Activated B cell treated with CpG ODN at 0.5 μM for 24 hours (primary cell): Measurements from ENCODE around the gene ZNF512. TPM values are rescaled to one million over a fixed set of nuclear protein-coding genes. Genes with fewer than 3 reads are reported as not detected.
"Not testable (repeated sequence)": the region's sequence is repeated elsewhere in the genome, so short reads cannot be mapped to it uniquely, and the experiment has no call there.

Source experiments
- ATAC-seq: fragments of 200-7000 bp; cut with Tn5 transposase; one replicate; pipeline ENCODE4 v1.10.0; 2021; ENCODE audit warnings: low read depth, mild to moderate bottlenecking, moderate library complexity
- CTCF ChIA-PET: fragments of 350-600 bp; sonication (Branson Sonifier 250); formaldehyde crosslinking; loops from one replicate; lab custom pipeline; 2021; ENCODE audit warnings: antibody characterized with exemption; lab: Charles Lee
- POLR2A ChIA-PET: fragments of 350-600 bp; sonication (Branson Sonifier 250); formaldehyde crosslinking; loops from one replicate; lab custom pipeline; 2021; ENCODE audit warnings: antibody characterized with exemption; lab: Charles Lee
- DNase-seq: peaks from one replicate; pipeline ENCODE4 v3.0.0; 2022
- H3K27ac Mint-ChIP-seq: one replicate; pipeline ENCODE4 v1.8.0; 2020; ENCODE audit warnings: mixed read lengths
- H3K27me3 Mint-ChIP-seq: one replicate; pipeline ENCODE4 v1.8.0; 2021; ENCODE audit warnings: mixed read lengths
- H3K36me3 Mint-ChIP-seq: one replicate; pipeline ENCODE4 v1.8.0; 2021; ENCODE audit warnings: low read depth, mixed read lengths
- H3K4me1 Mint-ChIP-seq: one replicate; pipeline ENCODE4 v1.8.0; 2021; ENCODE audit warnings: mixed read lengths
- H3K4me3 Mint-ChIP-seq: one replicate; pipeline ENCODE4 v1.8.0; 2020; ENCODE audit warnings: mild to moderate bottlenecking, mixed read lengths
- H3K9me3 Mint-ChIP-seq: one replicate; pipeline ENCODE4 v1.8.0; 2020; ENCODE audit warnings: mixed read lengths
- CTCF ChIP-seq: fragments of 200-600 bp; IDR thresholded peaks from one replicate; pipeline ENCODE4 v1.8.0; 2022; ENCODE audit warnings: antibody characterized with exemption, mild to moderate bottlenecking
- intact Hi-C: fragments of 100-400 bp; cut with micrococcal nuclease; formaldehyde crosslinking; loops from one replicate; pipeline ENCODE4 v1.15.1; 2024
- total RNA-seq: library from RNA; stranded (reverse); gene quantifications from 2 replicates; pipeline ENCODE4 v1.2.3, GENCODE V29; 2022

The ZNF512 gene
- total RNA-seq, 1 donor from 2014 or later = 48.7 TPM

GRCh38 chr2:27613985-27614384 lies 31.1 kb downstream of the ZNF512 start:
- Mint-ChIP-seq H3K4me3 (no peak overlapping the region), H3K36me3 (peaks cover 75% of the 10 kb centered on the region), H3K27ac (no peak overlapping the region), H3K27me3 (no peaks in the 10 kb centered on the region), H3K4me1 (no peaks in the 10 kb centered on the region), H3K9me3 (no peaks in the 10 kb centered on the region)
- ATAC-seq (no peak), DNase-seq (no peak)
- ChIA-PET CTCF (no interaction called here), POLR2A (no interaction called here)
- intact Hi-C loops = no loop called here
- TF ChIP-seq CTCF = no peak

DNA sequence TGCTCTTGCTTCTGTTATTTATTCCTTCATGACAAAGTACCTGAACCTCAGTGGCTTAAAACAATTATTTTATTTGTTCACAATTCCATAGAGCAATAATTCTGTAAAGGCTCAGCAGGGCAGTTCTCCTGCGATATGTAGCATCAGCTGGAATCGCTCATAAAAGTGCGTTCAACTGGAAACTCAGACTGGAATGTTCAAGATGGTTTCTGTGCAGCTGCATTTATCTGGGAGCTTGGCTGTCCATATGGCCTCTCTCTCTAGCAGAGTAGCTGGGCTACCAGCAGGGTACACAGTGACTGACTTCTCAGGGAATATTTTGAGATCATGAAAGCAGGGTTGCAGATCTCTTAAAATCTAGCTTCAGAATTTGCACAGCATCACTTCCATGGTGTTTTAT lies 32.5 kb downstream of the ZNF512 start:
- peaks cover 74% of the 10 kb centered on the region for H3K36me3 Mint-ChIP-seq
- ChIA-PET POLR2A (no interaction called here), CTCF (no interaction called here)
- no peak overlapping the region for H3K4me3 Mint-ChIP-seq
- H3K27me3 Mint-ChIP-seq = no peaks in the 10 kb centered on the region
- no peaks in the 10 kb centered on the region for H3K4me1 Mint-ChIP-seq
- ATAC-seq = no peak
- no peak overlapping the region for H3K27ac Mint-ChIP-seq
- no peak for DNase-seq
- TF ChIP-seq CTCF = no peak
- no peaks in the 10 kb centered on the region for H3K9me3 Mint-ChIP-seq
- intact Hi-C loops = no loop called here

- peaks cover 72% of the 10 kb centered on the region for H3K36me3 Mint-ChIP-seq
- no peaks in the 10 kb centered on the region for H3K9me3 Mint-ChIP-seq
- no peaks in the 10 kb centered on the region for H3K4me1 Mint-ChIP-seq
- ChIA-PET POLR2A (no interaction called here), CTCF (no interaction called here)
- no peak for ATAC-seq
- no peak overlapping the region for H3K4me3 Mint-ChIP-seq
- no peak for TF ChIP-seq CTCF
- no peak for DNase-seq
- intact Hi-C loops = loop anchor here (10.0 kb wide), 1 partner anchor 217 kb away; the partner anchor contains the start of gene PPM1G
- no peak overlapping the region for H3K27ac Mint-ChIP-seq
- H3K27me3 Mint-ChIP-seq = no peaks in the 10 kb centered on the region
These were observed 38.7 kb downstream of the ZNF512 start for GRCh38 chr2:27621524-27621923.

DNA sequence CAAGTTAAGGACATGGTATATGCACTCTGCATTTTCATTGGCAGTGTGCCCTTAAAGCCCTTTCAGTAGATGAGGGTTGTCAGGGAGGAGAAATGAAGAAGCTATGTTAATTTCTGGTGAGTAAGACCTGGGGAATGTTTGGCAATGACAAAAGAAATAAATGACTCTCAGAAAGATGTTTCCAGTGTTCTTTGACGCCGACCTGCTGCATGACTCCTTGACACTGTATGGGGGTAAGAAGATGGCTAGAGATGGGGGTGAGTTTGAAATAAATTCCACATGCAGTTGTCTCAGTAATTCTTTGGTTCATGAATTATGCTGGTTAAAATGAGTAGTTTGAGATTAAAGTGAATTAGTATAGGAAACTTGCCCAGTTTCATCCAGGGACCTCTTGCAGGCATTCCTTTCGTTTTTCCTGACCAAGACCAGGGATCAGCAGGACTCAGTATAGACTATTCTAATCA lies 40.1 kb downstream of the ZNF512 start:
- no peak overlapping the region for H3K27ac Mint-ChIP-seq
- ChIA-PET CTCF (no interaction called here), POLR2A (no interaction called here)
- peaks cover 61% of the 10 kb centered on the region for H3K36me3 Mint-ChIP-seq
- DNase-seq (no peak), ATAC-seq (no peak)
- no peaks in the 10 kb centered on the region for H3K27me3 Mint-ChIP-seq
- no peak for TF ChIP-seq CTCF
- H3K9me3 Mint-ChIP-seq = no peaks in the 10 kb centered on the region
- intact Hi-C loops = loop anchor here (10.0 kb wide), 1 partner anchor 218 kb away; the partner anchor contains the start of gene PPM1G
- H3K4me1 Mint-ChIP-seq = peaks cover 9% of the 10 kb centered on the region
- H3K4me3 Mint-ChIP-seq = no peak overlapping the region

DNA sequence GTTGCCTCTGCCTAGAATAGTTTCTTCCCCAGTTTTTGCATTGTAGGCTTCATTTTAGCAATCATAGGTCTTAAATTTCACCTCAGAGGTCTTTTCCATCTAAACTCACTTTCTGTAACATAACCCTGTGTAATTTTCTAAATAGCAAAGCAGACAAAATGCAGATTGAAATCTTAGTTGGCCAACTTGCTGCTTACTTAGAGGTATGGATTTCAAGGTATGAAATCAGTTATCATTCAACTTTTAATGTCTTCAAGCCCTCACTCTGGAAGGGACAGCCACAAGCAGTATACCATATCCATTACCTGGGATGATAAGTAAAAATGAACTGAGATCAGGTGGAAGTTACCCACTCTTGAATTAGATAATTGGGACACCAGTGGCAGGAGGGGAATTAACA lies 42.1 kb downstream of the ZNF512 start:
- ChIA-PET CTCF (no interaction called here), POLR2A (no interaction called here)
- intact Hi-C loops = loop anchor here (10.0 kb wide), 1 partner anchor 220 kb away; the partner anchor contains the start of gene PPM1G
- Mint-ChIP-seq H3K9me3 (no peaks in the 10 kb centered on the region), H3K27ac (no peak overlapping the region), H3K27me3 (no peaks in the 10 kb centered on the region), H3K4me1 (peaks cover 10% of the 10 kb centered on the region), H3K36me3 (peaks cover 48% of the 10 kb centered on the region), H3K4me3 (no peak overlapping the region)
- ATAC-seq (no peak), DNase-seq (no peak)
- TF ChIP-seq CTCF = no peak

- H3K27me3 Mint-ChIP-seq, DNase-seq, ATAC-seq, CTCF ChIA-PET, H3K4me3 Mint-ChIP-seq, H3K9me3 Mint-ChIP-seq, H3K4me1 Mint-ChIP-seq, H3K27ac Mint-ChIP-seq: not testable (repeated sequence)
- intact Hi-C loops = loop anchor here (10.0 kb wide), 1 partner anchor 222 kb away; the partner anchor contains the start of gene PPM1G
- POLR2A ChIA-PET = interaction anchor here (1.1 kb wide), 1 partner anchor 44 kb away, joined by 3 read pairs; the partner anchor contains the start of gene ZNF512
- peaks cover 44% of the 10 kb centered on the region for H3K36me3 Mint-ChIP-seq
These were observed 43.5 kb downstream of the ZNF512 start for GRCh38 chr2:27626323-27626722.

GRCh38 chr2:27626921-27627320 lies 44.1 kb downstream of the ZNF512 start:
- peaks cover 44% of the 10 kb centered on the region for H3K36me3 Mint-ChIP-seq
- H3K27me3 Mint-ChIP-seq, H3K9me3 Mint-ChIP-seq, CTCF ChIA-PET, DNase-seq, ATAC-seq, H3K4me3 Mint-ChIP-seq: not testable (repeated sequence)
- peaks cover 12% of the 10 kb centered on the region for H3K4me1 Mint-ChIP-seq
- POLR2A ChIA-PET = interaction anchor here (1.1 kb wide), 2 partner anchors 44 to 271 kb away, joined by 3 read pairs; partner anchors contain the start of genes GTF3C2 and ZNF512
- intact Hi-C loops = loop anchor here (10.0 kb wide), 1 partner anchor 222 kb away; the partner anchor contains the start of gene PPM1G
- H3K27ac Mint-ChIP-seq = peak overlapping the region; percentile 16
